Tibial nerve (tissue), 4 donors: Measurements from ENCODE around the gene PNLIPRP3. TPM values are rescaled to one million over a fixed set of nuclear protein-coding genes. Genes with fewer than 3 reads are reported as not detected.

ENCODE experiments used
- DNase-seq, 2 donors: peaks; one replicate each; pipeline ENCODE4 v3.0.0-alpha.2; 2019; ENCODE audit warnings: low spot score in 2 of 2
- H3K27ac ChIP-seq, 4 donors: fragments of 200-600 bp; sonication (generic) in 3 of 4; one replicate each; pipeline ENCODE4 v1.5.1; 2017 to 2019; ENCODE audit warnings: mild to moderate bottlenecking in 1 of 4
- H3K27me3 ChIP-seq, 2 donors: fragments of 200-600 bp; sonication (generic) in 1 of 2; one replicate each; pipeline versions ENCODE4 v1.5.1 to v1.6.0; 2017 to 2019
- H3K36me3 ChIP-seq, 3 donors: fragments of 200-600 bp; sonication (generic); one replicate each; pipeline ENCODE4 v1.5.1; 2018 to 2019
- H3K4me1 ChIP-seq, 4 donors: fragments of 200-600 bp; sonication (generic) in 3 of 4; one replicate each; pipeline ENCODE4 v1.5.1; 2017 to 2019
- H3K4me3 ChIP-seq, 4 donors: fragments of 200-600 bp; sonication (generic) in 3 of 4; one replicate each; pipeline ENCODE4 v1.5.1; 2017 to 2019; ENCODE audit warnings: mild to moderate bottlenecking in 1 of 4, moderate library complexity in 1 of 4
- H3K9me3 ChIP-seq, 4 donors: fragments of 200-600 bp; sonication (generic) in 3 of 4; one replicate each; pipeline ENCODE4 v1.5.1; 2017 to 2019
- CTCF ChIP-seq, 5 experiments: fragments of 200-600 bp in 3 of 5; fragments of 450-650 bp in 2 of 5; sonication (generic) in 3 of 5; IDR thresholded peaks; one replicate each; pipeline ENCODE4 v1.5.1; 2016 to 2019; ENCODE audit warnings: antibody characterized with exemption in 5 of 5, mild to moderate bottlenecking in 3 of 5, moderate library complexity in 2 of 5
- EP300 ChIP-seq, 2 donors: sonication (generic); formaldehyde crosslinking; IDR thresholded peaks; one replicate each; pipeline ENCODE4 v1.6.1; 2017; ENCODE audit warnings: antibody characterized with exemption in 2 of 2, mild to moderate bottlenecking in 1 of 2
- POLR2A ChIP-seq, 2 donors: fragments of 450-650 bp; IDR thresholded peaks; one replicate each; pipeline ENCODE4 v1.6.1; 2017; ENCODE audit warnings: antibody characterized with exemption in 2 of 2, mild to moderate bottlenecking in 2 of 2, moderate library complexity in 2 of 2
- WGBS, 2 donors: methylation state at CpG; one replicate each; pipeline ENCODE4 v1.1.5; 2018; 5-methylcytosine and 5-hydroxymethylcytosine counted together
- total RNA-seq, 4 donors: library from RNA; depleted of rRNA; stranded (reverse); fragments of >200 nt; gene quantifications; one replicate each; pipeline ENCODE4 v1.1.0, GENCODE V29; 2016

Gene PNLIPRP3
- total RNA-seq, 4 donors from 2014 or later, result not detected

- Histone ChIP-seq H3K4me3 (no peak overlapping the region), H3K36me3 (no peaks in the 10 kb centered on the region), H3K27ac (no peak overlapping the region), H3K9me3 (no peaks in the 10 kb centered on the region), H3K4me1 (no peaks in the 10 kb centered on the region), H3K27me3 (no peaks in the 10 kb centered on the region)
- TF ChIP-seq CTCF (IDR thresholded peaks at IDR 0.05) (no peak), POLR2A (IDR thresholded peaks at IDR 0.05) (no peak), EP300 (IDR thresholded peaks at IDR 0.05) (no peak)
- 71 to 76% methylated on average over 13 of the region's 13 CpGs for WGBS, 2 donors
- DNase-seq, result no peak
Measured at GRCh38 chr10:116395223-116395985, 32.2 kb upstream of the PNLIPRP3 start.

- H3K27me3 ChIP-seq, result no peaks in the 10 kb centered on the region
- TF ChIP-seq POLR2A (IDR thresholded peaks at IDR 0.05), result no peak
- no peak for TF ChIP-seq CTCF (IDR thresholded peaks at IDR 0.05)
Measured at GRCh38 chr10:116398224-116398623, 29.4 kb upstream of the PNLIPRP3 start.

GRCh38 chr10:116402858-116403257, 24.8 kb upstream of the PNLIPRP3 start:
- DNase-seq, result no peak
- H3K36me3 ChIP-seq, result no peaks in the 10 kb centered on the region
- H3K4me1 ChIP-seq, result no peaks in the 10 kb centered on the region
- no peak overlapping the region for H3K4me3 ChIP-seq
- 92 to 94% methylated on average over 3 of the region's 3 CpGs for WGBS, 2 donors
- TF ChIP-seq POLR2A (IDR thresholded peaks at IDR 0.05), result no peak
- no peak for TF ChIP-seq EP300 (IDR thresholded peaks at IDR 0.05)
- no peak for TF ChIP-seq CTCF (IDR thresholded peaks at IDR 0.05)
- no peak overlapping the region for H3K27ac ChIP-seq
- no peaks in the 10 kb centered on the region for H3K27me3 ChIP-seq
- H3K9me3 ChIP-seq, result no peaks in the 10 kb centered on the region

More at GRCh38 chr10:116398224-116398623, 29.4 kb upstream of the PNLIPRP3 start:
- H3K4me3 ChIP-seq, result no peak overlapping the region
- 43 to 45% methylated on average over 5 of the region's 5 CpGs for WGBS, 2 donors
- no peaks in the 10 kb centered on the region for H3K9me3 ChIP-seq
- DNase-seq, result no peak
- no peaks in the 10 kb centered on the region for H3K36me3 ChIP-seq
- no peaks in the 10 kb centered on the region for H3K4me1 ChIP-seq
- H3K27ac ChIP-seq, result no peak overlapping the region

GRCh38 chr10:116403740-116404250, 23.9 kb upstream of the PNLIPRP3 start:
- TF ChIP-seq POLR2A (IDR thresholded peaks at IDR 0.05), result no peak
- TF ChIP-seq CTCF (IDR thresholded peaks at IDR 0.05), result no peak
- no peak for TF ChIP-seq EP300 (IDR thresholded peaks at IDR 0.05)
- H3K4me3 ChIP-seq, result no peak overlapping the region
- H3K4me1 ChIP-seq, result no peaks in the 10 kb centered on the region
- WGBS, 2 donors, result 70 to 71% methylated on average over 6 of the region's 6 CpGs
- no peaks in the 10 kb centered on the region for H3K9me3 ChIP-seq
- DNase-seq, result no peak
- H3K36me3 ChIP-seq, result no peaks in the 10 kb centered on the region
- H3K27ac ChIP-seq, result no peak overlapping the region
- no peaks in the 10 kb centered on the region for H3K27me3 ChIP-seq

GRCh38 chr10:116408719-116409118, 18.9 kb upstream of the PNLIPRP3 start:
- TF ChIP-seq CTCF (IDR thresholded peaks at IDR 0.05), result no peak
- no peak for TF ChIP-seq POLR2A (IDR thresholded peaks at IDR 0.05)
- no peak for TF ChIP-seq EP300 (IDR thresholded peaks at IDR 0.05)
- H3K4me1 ChIP-seq, result no peaks in the 10 kb centered on the region
- no peak for DNase-seq
- no peaks in the 10 kb centered on the region for H3K9me3 ChIP-seq
- WGBS, 2 donors, result 51 to 53% methylated on average over 7 of the region's 7 CpGs
- no peaks in the 10 kb centered on the region for H3K36me3 ChIP-seq
- no peaks in the 10 kb centered on the region for H3K27me3 ChIP-seq
- H3K27ac ChIP-seq, result no peak overlapping the region
- H3K4me3 ChIP-seq, result no peak overlapping the region
